Liver (tissue), 9 donors: ENCODE data around the gene MIOX. TPM values are rescaled to one million over a fixed set of nuclear protein-coding genes. Genes with fewer than 3 reads are reported as not detected.

Experiments used
- DNase-seq: peaks from one replicate; pipeline ENCODE4 v3.0.0-alpha.2; 2017; ENCODE audit warnings: low spot score
- H3K27ac ChIP-seq, 2 donors: one replicate each; pipeline ENCODE4 v1.7.0; 2013; ENCODE audit warnings: inconsistent platforms in 2 of 2, low read length in 2 of 2, control low read depth in 1 of 2, low read depth in 1 of 2, mild to moderate bottlenecking in 1 of 2
- H3K27me3 ChIP-seq, 4 donors: one replicate each; pipeline versions ENCODE4 v1.6.1 to v1.7.0; 2013; ENCODE audit warnings: low read length in 3 of 4, inconsistent platforms in 1 of 4, mild to moderate bottlenecking in 1 of 4, moderate library complexity in 1 of 4; ENCODE audit not compliant: control insufficient read depth in 4 of 4, insufficient read depth in 4 of 4
- H3K36me3 ChIP-seq, 4 donors: one replicate each; pipeline versions ENCODE4 v1.6.1 to v1.7.0; 2013; ENCODE audit warnings: low read length in 3 of 4, mild to moderate bottlenecking in 3 of 4, low read depth in 1 of 4, moderate library complexity in 1 of 4; ENCODE audit not compliant: control insufficient read depth in 4 of 4, insufficient read depth in 3 of 4
- H3K4me1 ChIP-seq, 4 donors: one replicate each; pipeline versions ENCODE4 v1.6.1 to v1.7.0; 2013; ENCODE audit warnings: low read length in 3 of 4, mild to moderate bottlenecking in 3 of 4, moderate library complexity in 1 of 4; ENCODE audit not compliant: control insufficient read depth in 4 of 4, insufficient read depth in 4 of 4
- H3K4me3 ChIP-seq, 3 donors: one replicate each; pipeline versions ENCODE4 v1.6.1 to v1.7.0; 2013; ENCODE audit warnings: low read length in 3 of 3, control low read depth in 1 of 3, low read depth in 1 of 3, mild to moderate bottlenecking in 1 of 3
- H3K9ac ChIP-seq, 2 donors: one replicate each; pipeline ENCODE4 v1.7.0; 2013; ENCODE audit warnings: low read length in 2 of 2, mild to moderate bottlenecking in 2 of 2, moderate library complexity in 2 of 2, control low read depth in 1 of 2, low read depth in 1 of 2
- H3K9me3 ChIP-seq, 4 donors: one replicate each; pipeline versions ENCODE4 v1.6.1 to v1.7.0; 2013; ENCODE audit warnings: low read length in 3 of 4; ENCODE audit not compliant: control insufficient read depth in 4 of 4
- ATF3 ChIP-seq: IDR thresholded peaks from 2 replicates; pipeline ENCODE4 v1.6.1; 2016; ENCODE audit warnings: antibody characterized with exemption
- CTCF ChIP-seq: fragments of 150-350 bp; IDR thresholded peaks from 2 replicates; pipeline ENCODE4 v1.5.1; 2017; ENCODE audit warnings: improper control_type of control experiment, low read depth, low read length; ENCODE audit not compliant: missing input control
- EGR1 ChIP-seq, 2 donors: IDR thresholded peaks; 2 replicates each; pipeline ENCODE4 v1.6.1; 2016 to 2018; ENCODE audit warnings: antibody characterized with exemption in 2 of 2, low read depth in 2 of 2
- FOXA1 ChIP-seq: IDR thresholded peaks from 2 replicates; pipeline ENCODE4 v1.6.1; 2016; ENCODE audit warnings: antibody characterized with exemption
- FOXA2 ChIP-seq: IDR thresholded peaks from 2 replicates; pipeline ENCODE4 v1.6.1; 2016; ENCODE audit warnings: antibody characterized with exemption
- GABPA ChIP-seq, 2 donors: IDR thresholded peaks in 1 of 2; conservative IDR thresholded peaks in 1 of 2; 2 replicates each; pipeline ENCODE4 v1.6.1; 2016; ENCODE audit warnings: antibody characterized with exemption in 2 of 2, mild to moderate bottlenecking in 1 of 2, moderate library complexity in 1 of 2
- HNF4A ChIP-seq, 2 donors: conservative IDR thresholded peaks; 2 replicates each; pipeline ENCODE4 v1.6.1; 2016; ENCODE audit warnings: antibody characterized with exemption in 2 of 2, mild to moderate bottlenecking in 2 of 2
- HNF4G ChIP-seq: IDR thresholded peaks from 2 replicates; pipeline ENCODE4 v1.6.1; 2016; ENCODE audit warnings: antibody characterized with exemption
- JUND ChIP-seq, 2 donors: IDR thresholded peaks; 2 replicates each; pipeline ENCODE4 v1.6.1; 2016; ENCODE audit warnings: antibody characterized with exemption in 2 of 2
- NR2F2 ChIP-seq: IDR thresholded peaks from 2 replicates; pipeline ENCODE4 v1.6.1; 2016; ENCODE audit warnings: antibody characterized with exemption
- RAD21 ChIP-seq, 2 donors: IDR thresholded peaks; 2 replicates each; pipeline ENCODE4 v1.6.1; 2016; ENCODE audit warnings: antibody characterized with exemption in 2 of 2, mild to moderate bottlenecking in 2 of 2
- RXRA ChIP-seq, 2 donors: IDR thresholded peaks; 2 replicates each; pipeline ENCODE4 v1.6.1; 2017 to 2018; ENCODE audit warnings: antibody characterized with exemption in 2 of 2, mild to moderate bottlenecking in 1 of 2
- SP1 ChIP-seq: IDR thresholded peaks from 2 replicates; pipeline ENCODE4 v1.6.1; 2018; ENCODE audit warnings: antibody characterized with exemption, mild to moderate bottlenecking
- TAF1 ChIP-seq: conservative IDR thresholded peaks from 2 replicates; pipeline ENCODE4 v1.6.1; 2016; ENCODE audit warnings: antibody characterized with exemption, mild to moderate bottlenecking
- YY1 ChIP-seq: IDR thresholded peaks from 2 replicates; pipeline ENCODE4 v1.6.1; 2016; ENCODE audit warnings: antibody characterized with exemption, mild to moderate bottlenecking
- WGBS: extraction: QIAGEN DNeasy Blood & Tissue Kit; methylation state at CpG from one replicate; pipeline ENCODE4 v1.1.7; 2013; 5-methylcytosine and 5-hydroxymethylcytosine counted together
- polyA plus RNA-seq, 2 donors: library from polyadenylated mRNA; stranded (reverse) in 1 of 2; unstranded in 1 of 2; fragments of 200-250 nt in 1 of 2; fragments of >200 nt in 1 of 2; fragmentation: Nextera tagmentation in 1 of 2; extraction: Ambion mirVana in 1 of 2; gene quantifications; one replicate each; pipeline versions ENCODE4 v1.2.1 to v1.2.3, GENCODE V29; 2013 to 2015
- total RNA-seq, 2 donors: library from RNA; depleted of rRNA; stranded (reverse); fragments of >200 nt; gene quantifications; one replicate each; pipeline ENCODE4 v1.2.3, GENCODE V29; 2014
- TF ChIP-seq, protein P1 (sequence below): IDR thresholded peaks from 2 replicates; pipeline ENCODE4 v1.6.1; 2016; ENCODE audit warnings: antibody characterized with exemption
- TF ChIP-seq, protein P2 (sequence below): IDR thresholded peaks from 2 replicates; pipeline ENCODE4 v1.6.1; 2016; ENCODE audit warnings: antibody characterized with exemption
- TF ChIP-seq, protein P3 (sequence below): IDR thresholded peaks from 2 replicates; pipeline ENCODE4 v1.6.1; 2016; ENCODE audit warnings: antibody characterized with exemption, mild to moderate bottlenecking
- donor health status: healthy.
- donor health status: healthy.
- donor health status: healthy.
- donor health status: healthy.
- donor health status: healthy.

MIOX gene
- total and polyA plus RNA-seq, 4 donors = not detected

GRCh38 chr22:50516891-50517290 is 30.2 kb downstream of the MIOX start:
- H3K36me3 ChIP-seq = peaks cover 2 to 37% (median 9%) of the 10 kb centered on the region in 4 donors
- 88% methylated on average over 16 of the region's 16 CpGs for WGBS
- no peak overlapping the region for H3K4me3 ChIP-seq
- no peak overlapping the region for H3K27ac ChIP-seq
- H3K27me3 ChIP-seq = no peaks in the 10 kb centered on the region
- no peaks in the 10 kb centered on the region for H3K9me3 ChIP-seq
- no peak overlapping the region for H3K9ac ChIP-seq
- DNase-seq = no peak
- TF ChIP-seq ATF3 (no peak), FOXA1 (no peak), GABPA (IDR thresholded peaks at IDR 0.05 in 1 of 2, conservative IDR thresholded peaks at IDR 0.05 in 1 of 2) (no peak), HNF4A (conservative IDR thresholded peaks at IDR 0.05) (no peak), HNF4G (no peak), TAF1 (no peak), JUND (IDR thresholded peaks at IDR 0.05) (no peak), SP1 (no peak), RAD21 (IDR thresholded peaks at IDR 0.05) (no peak), YY1 (no peak), CTCF (no peak), NR2F2 (no peak), EGR1 (IDR thresholded peaks at IDR 0.05; ENCODE audit: low read depth in 2 of 2) (no peak), RXRA (IDR thresholded peaks at IDR 0.05) (no peak), FOXA2 (no peak)
- TF ChIP-seq, protein P1, sequence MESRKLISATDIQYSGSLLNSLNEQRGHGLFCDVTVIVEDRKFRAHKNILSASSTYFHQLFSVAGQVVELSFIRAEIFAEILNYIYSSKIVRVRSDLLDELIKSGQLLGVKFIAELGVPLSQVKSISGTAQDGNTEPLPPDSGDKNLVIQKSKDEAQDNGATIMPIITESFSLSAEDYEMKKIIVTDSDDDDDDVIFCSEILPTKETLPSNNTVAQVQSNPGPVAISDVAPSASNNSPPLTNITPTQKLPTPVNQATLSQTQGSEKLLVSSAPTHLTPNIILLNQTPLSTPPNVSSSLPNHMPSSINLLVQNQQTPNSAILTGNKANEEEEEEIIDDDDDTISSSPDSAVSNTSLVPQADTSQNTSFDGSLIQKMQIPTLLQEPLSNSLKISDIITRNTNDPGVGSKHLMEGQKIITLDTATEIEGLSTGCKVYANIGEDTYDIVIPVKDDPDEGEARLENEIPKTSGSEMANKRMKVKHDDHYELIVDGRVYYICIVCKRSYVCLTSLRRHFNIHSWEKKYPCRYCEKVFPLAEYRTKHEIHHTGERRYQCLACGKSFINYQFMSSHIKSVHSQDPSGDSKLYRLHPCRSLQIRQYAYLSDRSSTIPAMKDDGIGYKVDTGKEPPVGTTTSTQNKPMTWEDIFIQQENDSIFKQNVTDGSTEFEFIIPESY = no peak
- TF ChIP-seq, protein P2, sequence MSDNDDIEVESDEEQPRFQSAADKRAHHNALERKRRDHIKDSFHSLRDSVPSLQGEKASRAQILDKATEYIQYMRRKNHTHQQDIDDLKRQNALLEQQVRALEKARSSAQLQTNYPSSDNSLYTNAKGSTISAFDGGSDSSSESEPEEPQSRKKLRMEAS = no peak
- TF ChIP-seq, protein P3, sequence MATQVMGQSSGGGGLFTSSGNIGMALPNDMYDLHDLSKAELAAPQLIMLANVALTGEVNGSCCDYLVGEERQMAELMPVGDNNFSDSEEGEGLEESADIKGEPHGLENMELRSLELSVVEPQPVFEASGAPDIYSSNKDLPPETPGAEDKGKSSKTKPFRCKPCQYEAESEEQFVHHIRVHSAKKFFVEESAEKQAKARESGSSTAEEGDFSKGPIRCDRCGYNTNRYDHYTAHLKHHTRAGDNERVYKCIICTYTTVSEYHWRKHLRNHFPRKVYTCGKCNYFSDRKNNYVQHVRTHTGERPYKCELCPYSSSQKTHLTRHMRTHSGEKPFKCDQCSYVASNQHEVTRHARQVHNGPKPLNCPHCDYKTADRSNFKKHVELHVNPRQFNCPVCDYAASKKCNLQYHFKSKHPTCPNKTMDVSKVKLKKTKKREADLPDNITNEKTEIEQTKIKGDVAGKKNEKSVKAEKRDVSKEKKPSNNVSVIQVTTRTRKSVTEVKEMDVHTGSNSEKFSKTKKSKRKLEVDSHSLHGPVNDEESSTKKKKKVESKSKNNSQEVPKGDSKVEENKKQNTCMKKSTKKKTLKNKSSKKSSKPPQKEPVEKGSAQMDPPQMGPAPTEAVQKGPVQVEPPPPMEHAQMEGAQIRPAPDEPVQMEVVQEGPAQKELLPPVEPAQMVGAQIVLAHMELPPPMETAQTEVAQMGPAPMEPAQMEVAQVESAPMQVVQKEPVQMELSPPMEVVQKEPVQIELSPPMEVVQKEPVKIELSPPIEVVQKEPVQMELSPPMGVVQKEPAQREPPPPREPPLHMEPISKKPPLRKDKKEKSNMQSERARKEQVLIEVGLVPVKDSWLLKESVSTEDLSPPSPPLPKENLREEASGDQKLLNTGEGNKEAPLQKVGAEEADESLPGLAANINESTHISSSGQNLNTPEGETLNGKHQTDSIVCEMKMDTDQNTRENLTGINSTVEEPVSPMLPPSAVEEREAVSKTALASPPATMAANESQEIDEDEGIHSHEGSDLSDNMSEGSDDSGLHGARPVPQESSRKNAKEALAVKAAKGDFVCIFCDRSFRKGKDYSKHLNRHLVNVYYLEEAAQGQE = no peak
- H3K4me1 ChIP-seq = no peaks in the 10 kb centered on the region
